HG03280 (cell line): Measurements from ENCODE around the gene C18orf63.

Source experiments
- ATAC-seq: cut with Tn5 transposase; IDR thresholded peaks from one replicate; pipeline ENCODE4 v1.9.1; 2021; ENCODE audit warnings: mild to moderate bottlenecking, moderate library complexity; ENCODE audit not compliant: unreplicated experiment

The C18orf63 gene

DNA sequence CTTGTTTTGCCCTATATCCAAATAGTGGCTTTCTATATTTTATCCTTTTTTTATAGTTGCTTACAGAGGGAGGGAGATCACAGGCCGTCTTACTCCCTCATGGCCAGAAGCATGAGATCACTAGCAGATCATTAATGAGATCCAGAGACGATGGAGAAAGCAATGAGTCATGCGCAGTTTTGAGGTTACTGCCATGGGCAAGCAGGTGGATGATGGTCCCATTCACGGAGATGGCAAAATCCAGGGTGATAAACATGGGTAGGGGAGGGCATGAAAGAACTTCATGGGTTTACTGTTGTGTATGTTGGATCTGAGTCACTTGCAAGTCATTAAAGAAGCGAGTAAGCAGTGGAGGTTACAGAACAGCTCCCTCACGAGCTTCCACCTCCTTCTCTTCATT is 60.4 kb downstream of the C18orf63 start:
- no peak for ATAC-seq

DNA sequence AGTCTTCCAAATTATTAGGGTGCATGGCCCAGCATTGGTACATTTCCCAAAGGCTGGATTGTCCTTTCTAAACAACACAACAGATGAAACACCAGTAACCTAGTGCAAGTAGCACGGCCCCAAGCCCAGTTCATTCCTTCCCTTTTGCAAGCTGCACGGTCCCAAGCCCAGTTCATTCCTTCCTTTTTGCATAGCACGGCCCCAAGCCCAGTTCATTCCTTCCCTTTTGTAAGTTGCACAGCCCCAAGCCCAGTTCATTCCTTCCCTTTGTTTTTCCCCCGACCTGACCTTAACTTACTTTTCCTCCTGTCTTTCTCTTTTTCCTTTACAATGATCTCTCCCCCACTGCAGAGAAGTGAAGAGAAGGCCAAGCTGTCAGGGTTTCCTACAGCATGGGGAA is 60.9 kb downstream of the C18orf63 start:
- ATAC-seq, result no peak

DNA sequence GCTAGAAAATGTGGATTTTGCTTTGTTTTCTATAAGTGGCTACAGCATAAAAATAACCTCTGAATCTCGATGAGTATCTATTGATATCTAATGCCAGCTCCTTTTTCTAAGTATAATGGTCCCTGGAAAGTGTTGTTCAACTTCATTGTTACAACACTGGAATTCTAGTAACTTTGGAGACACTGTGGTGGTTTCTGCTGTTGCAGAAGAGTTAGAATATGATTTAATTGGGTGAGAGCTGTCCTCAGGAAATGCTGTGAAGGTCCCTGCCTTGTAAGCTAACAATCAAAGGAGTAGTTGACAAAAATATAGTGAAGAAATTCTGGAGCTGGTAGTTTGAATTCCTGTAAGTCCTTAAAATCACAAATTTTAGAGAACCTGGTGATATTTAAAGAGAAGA is 62.1 kb downstream of the C18orf63 start:
- peak; percentile 16 for ATAC-seq

DNA sequence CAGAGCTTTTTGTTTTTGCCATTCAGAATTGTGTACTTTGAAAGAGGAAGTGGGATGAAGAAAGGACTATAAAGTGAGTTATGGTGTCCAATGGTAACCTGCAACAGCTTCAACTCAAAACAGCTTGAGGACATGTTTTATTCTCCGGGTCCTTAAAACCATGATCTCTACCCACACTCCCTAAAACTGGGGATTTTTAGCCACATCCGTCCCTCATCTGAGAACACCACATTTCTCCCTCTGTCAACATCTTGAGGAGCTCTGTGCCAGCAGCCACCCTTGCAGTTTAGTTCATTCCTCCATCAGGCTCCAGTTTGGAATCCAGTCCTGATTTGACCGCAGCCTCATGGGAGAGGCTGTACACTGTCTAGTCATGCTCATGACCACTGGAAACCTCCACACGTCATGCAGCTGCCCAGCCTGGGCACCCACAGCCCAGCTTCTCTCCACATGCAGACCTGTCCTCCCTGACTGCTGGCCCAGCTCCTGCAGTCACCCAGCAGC is 62.6 kb downstream of the C18orf63 start:
- peak; percentile 54 for ATAC-seq

DNA sequence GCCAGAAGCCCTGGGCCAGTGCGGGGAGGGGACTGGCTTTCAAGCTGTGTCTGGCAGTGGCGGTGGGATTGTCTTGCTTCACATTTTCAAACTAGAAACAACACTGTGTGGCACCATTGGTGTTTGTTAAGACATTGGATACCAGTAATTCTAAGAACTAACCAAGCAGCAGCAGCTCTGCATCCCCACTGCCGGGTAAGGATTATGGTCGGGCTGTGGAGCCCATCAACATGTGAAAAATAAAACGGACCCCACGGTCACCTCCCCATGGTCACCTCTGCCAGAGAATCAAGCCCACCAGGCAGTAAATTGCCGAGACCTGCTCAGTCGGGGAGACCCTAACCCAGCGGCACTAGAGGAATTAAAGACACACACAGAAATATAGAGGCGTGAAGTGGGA is 65.3 kb downstream of the C18orf63 start:
- no peak for ATAC-seq

DNA sequence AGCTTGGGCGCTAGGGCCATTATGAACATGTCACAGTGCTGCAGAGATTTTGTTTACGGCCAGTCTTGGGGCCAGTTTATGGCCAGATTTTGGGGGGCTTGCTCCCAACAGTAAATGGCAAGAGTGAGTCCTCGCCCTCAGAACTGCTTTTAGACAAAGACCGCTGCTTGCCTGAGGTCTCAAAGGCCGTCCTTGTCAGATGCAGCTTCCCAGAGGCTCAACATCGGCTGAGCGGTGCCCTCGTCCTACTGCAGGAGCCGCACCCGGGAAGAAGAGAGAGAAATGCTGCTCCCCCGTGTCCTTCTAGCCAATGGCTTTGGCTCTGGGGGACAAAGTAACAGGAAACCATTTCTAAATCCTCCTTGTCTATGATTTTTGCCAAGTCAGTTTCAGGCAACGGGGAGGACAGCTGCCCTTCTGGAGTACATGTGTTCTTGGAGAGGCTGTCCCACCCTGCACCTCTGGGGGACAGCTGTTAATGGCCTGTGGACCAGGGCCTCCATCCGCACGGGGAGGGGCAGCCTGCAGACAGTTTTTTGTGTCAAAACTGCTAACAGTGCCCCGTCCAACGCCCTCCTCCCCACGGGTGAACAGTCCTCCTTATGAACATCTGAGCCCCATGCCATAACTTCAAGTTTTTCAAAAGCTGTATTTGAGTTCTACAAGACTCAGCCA is 66.1 kb downstream of the C18orf63 start:
- no peak for ATAC-seq

DNA sequence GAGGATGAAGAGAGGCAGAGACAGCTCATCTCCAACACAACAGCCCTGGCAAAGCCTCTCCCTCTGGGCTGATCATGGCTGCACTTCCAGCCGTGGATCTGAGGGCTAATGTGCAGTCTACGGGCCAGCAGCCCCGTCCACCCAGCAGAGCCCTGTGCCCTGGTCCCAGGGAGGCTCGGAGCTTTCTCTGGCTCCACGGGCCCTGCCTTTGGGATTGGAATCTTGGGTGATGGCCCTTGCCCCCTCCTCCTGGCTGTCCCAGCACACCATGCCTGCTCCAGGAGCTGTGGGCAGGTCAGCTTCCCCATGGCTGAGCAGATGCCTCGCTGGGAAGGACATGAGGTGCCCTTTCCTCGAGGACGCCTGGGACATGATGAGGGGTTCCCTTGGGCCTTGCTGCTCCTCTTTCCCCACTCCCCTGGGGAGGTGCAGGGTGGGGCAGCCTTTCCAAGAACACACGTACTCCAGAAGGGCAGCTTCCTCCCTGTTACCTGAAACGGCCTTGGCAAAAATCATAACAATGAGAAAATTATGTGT is 66.9 kb downstream of the C18orf63 start:
- no peak for ATAC-seq

DNA sequence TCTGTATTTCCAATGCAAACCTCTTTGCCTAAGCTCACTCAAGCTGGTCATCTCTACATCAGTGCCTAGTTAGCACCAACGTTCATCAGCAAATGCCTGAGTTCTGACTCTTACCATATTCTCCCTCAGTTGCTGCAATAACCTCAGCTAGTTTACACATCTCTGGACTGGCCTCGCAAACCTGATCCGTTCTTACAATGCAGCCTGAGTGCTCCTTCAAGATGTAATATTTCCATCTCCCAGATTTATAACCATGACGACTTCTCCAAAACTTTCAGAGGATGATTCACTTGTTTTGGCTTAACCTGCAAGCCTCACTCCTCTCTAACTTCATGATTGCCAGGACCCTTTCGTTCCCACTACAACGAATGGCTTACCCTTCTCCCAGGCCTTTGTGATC is 71.7 kb downstream of the C18orf63 start:
- ATAC-seq, result no peak

DNA sequence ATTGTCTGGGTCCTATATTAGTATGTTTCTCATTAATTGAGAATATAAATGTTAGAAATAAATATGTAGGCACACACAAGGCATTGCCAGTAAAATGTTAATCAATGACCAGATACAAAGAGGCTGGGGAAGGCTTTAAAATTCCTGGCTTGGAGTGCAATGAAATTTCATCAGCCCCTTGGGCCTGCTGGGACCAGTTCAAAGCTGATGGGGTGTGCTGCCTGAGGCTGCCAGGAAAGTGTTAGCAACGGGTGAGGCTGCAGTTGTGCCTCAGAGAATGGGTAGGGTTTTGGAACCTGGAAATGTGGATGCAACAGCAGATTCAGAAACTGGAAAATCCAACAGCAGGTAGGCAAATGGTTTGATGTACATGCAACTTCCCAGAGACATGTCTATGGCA is 72.6 kb downstream of the C18orf63 start:
- ATAC-seq, result no peak

DNA sequence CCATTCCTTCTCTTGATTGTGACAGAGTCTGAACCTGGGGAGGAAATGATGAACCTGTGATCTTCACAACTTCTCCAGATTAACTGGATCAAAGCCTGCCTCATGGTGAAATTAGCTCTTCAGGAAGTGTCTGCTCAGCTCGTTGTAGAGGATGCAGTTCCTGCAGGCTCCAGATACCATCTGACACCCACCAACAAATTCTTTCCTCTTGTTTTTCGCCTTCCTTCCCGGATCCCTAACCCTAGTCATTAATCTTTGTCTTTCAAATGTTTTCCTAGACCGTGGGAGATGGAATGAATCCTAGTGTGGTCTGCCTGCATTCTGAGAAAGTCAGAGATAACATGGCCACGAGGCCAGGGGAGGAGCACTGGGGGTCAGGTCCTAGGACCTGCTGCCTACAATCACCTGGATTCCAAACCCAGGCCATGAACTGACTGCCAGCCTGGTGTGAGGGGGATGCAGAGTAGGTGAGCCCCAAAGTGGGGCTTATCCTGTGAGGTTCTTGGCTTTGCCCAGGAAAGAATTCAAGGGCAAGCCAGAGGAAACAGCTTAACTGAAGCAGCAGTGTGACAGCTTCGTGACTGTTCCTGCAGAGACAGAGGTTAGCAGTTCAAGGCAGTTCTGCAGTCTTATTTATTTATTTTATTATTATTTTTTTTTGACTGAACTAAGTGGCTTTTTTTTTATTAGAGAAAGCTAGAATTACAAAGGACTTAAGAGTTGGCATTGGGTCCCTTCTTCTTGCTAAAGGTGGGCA is 73.7 kb downstream of the C18orf63 start:
- no peak for ATAC-seq

DNA sequence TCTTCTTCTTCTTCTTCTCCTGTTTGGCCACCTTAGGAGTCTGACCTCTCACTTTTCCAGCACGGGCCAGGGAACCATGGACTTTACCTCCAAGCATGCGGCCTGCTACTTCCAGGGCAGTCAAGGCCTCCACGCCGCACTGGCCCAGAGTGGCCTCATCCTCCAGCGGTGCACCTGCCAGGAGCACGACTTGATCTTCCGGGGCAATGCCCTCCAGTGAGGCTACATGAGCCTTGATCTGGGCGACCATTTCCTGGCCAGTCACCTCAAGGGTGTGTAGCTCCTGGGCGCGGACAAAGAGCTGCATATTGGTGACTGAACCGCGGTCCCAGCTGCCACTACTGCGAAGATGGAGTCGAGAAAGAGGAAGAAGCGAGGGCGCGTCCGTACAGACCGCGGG is 74.4 kb downstream of the C18orf63 start:
- no peak for ATAC-seq

DNA sequence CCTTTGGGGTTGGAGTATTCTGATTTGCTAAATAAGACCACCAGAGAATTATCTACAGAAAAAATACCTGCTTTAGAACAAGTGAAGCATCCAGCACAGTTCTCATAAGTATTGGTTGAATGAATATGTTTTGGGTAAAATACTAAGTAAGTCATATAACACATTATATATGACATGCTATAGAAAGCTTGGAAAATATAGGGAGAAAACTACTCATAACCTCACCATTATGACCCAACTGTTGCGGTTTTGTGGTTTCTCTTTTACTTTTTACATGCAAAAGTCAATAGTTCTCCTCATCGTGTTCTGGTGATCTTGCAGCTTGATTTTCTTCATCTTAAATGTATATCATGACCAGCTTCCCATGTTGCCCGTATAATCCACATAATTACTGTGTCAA is 75.3 kb downstream of the C18orf63 start:
- ATAC-seq, result no peak

DNA sequence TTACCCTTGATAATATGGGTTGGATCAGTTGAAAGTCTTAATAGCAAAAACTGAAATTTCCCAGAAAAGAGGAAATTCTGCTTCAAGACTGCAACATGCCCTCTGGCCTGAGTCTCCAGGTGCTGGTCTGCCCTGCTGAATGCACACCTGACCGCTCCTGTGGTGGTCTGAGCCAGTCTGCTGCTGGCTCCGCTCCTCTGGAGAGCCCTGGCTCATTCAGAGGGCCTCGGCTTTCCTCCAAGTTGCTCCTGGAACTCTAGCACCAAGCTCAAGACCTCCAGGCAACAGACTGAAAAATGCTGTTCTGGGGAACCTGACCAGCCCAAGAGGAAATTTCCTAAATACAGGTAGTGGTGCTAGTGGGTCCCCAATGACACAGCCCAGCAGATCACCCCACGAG is 76.7 kb downstream of the C18orf63 start:
- ATAC-seq, result no peak

DNA sequence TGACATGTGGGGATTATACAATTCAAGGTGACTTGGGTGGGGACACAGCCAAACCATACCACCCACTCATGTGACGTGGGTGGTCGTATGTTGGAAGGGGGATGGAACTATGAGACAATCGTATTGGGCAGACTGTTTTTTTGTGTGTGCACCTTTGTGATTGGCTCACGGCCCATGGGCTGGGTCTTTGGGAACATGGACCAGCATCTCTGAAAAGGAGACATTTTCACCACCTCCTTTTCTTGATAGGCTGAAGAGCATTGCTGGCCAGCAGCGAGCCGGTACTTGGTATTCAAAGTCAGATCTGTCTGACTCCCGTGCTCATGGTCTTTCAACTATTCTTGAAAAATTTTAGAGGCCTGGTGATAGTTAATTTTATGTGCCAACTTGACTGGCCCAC is 79.4 kb downstream of the C18orf63 start:
- no peak for ATAC-seq

DNA sequence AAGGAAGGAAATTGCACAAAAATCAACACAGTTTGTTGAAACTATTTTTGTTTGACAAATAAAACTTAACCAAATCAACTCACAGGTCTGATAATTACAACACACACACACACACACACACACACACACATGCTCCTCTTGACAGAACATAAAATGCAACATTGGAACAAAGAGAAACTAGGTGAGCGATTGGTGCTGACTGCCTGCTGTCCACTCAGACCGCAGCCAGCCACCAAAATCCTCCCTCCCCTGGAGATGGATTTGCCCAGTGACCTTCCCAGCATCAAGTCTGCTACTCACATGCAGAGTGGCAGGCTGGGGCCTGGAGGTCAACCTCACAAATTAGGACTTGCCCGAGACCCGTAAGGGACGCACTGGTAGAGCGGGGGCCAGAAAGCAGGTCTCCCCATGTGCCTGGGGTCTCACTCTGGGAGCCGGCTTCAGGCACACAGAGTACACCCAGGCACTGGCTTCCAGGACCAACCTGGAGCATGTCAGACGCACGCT is 80.1 kb downstream of the C18orf63 start:
- ATAC-seq, result no peak

DNA sequence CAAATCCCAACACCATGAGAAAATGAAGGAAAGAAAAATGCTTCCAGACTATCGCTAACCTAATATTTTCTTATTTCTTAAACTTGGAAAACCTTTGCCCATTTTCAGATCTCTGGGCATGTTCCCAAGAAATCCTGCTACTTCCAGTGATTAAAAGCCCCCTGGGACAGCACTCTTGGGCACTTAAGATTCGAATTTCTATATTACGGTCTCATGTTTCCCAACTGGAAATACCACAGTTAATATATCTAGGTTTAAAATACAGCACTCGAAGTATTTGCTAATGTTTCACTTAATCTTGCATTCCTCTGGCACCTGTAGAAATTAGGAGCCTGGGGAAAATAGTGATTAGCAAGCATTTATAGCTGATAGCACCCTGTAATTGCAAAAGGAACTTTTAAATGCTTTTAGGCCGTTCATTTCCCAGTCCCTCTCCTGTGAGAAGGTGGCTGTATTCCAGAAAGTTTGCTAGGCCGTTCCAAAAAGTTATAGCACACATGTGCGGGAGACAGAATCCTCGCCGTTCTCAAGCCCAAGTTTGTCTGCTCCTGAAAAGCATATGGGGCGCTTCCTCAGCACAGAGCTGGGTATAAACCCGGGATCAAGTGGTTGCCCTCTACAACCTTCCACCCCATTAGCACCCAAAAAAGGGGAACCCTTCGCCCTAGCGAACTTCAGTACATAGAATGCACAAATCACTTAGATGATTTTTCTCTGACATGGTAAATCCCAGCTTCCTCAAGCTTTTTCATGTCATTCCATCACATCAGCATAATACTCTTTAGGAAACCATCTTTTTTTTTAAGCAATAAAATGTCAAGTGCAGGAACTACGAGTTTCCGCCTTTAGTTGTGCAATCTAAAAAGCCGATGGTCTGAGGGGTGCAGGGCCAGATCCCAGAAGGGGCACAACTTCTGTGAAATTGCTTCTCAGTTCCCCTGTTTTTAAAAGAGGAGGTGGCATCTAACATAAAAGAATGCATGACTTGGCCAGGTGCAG is 80.8 kb downstream of the C18orf63 start:
- ATAC-seq, result no peak

DNA sequence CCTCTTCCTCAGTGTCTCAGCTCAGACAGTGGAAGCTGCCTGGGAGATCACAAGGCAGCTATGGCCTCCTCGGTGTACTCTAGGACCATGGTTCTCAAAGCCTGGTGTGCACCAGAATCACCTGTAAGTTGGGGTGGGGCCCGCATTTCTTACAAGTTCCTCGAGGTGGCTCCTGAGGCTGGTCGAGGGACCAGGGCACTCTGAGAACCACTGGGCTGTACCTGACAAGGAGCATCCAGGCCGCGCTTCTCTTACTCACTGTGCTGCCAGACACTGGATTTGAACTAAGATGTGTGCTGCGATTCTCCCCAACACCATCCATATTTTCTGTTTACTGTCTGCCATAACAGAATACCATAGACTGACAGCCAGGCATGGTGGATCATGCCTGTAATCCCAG is 81.9 kb downstream of the C18orf63 start:
- ATAC-seq, result no peak

DNA sequence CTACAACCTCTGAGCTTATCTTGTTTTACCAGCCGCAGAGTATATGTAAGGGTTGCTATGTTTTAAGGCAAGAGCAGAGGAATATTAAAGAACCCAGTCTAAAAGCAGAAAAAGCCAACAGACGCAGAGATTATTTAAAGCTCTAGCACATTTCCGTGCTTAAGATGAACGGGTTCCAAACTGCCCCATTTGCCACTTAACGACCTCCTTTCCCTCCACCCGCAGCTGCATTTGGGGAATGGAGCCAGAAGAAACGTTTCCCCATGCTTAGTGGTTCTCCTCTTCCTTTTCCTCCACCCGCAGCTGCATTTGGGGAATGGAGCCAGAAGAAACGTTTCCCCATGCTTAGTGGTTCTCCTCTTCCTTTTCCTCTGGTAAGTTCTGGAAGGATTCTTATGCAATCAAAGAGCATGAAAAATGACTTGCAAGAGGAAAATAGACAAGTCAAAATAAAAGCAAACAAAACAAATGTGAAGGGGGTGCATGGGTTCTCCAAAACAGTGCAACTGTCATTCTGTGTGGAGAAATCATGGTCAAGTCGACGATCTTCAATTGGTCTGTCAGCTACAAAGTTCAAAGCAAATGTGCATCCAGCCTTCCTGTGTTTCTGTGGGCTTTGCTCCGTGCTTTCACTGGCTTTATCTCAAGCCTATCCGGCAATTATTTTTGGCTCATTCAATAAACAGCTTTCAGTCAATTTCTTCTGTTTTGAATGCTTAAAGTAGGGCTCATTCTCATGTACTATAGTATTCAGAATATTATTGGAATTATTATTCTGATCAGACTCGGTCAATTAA is 83.7 kb downstream of the C18orf63 start:
- ATAC-seq, result no peak

DNA sequence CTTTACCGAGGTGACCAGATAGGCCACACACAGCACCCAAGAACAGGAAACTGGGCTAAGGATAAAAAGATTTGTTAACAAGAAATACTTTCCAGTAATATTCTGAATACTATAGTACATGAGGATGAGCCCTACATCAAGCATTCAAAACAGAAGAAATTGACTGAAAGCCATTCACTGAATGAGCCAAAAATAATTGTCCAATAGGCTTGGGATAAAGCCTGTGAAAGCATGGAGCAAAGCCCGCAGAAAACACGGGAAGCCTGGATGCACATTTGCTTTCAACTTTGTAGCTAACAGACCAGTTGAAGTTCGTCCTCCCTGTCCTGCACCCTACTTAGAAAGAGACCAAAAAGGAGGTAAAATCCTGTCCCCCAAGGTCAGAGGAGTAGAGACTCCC is 85.2 kb downstream of the C18orf63 start:
- ATAC-seq, result no peak

DNA sequence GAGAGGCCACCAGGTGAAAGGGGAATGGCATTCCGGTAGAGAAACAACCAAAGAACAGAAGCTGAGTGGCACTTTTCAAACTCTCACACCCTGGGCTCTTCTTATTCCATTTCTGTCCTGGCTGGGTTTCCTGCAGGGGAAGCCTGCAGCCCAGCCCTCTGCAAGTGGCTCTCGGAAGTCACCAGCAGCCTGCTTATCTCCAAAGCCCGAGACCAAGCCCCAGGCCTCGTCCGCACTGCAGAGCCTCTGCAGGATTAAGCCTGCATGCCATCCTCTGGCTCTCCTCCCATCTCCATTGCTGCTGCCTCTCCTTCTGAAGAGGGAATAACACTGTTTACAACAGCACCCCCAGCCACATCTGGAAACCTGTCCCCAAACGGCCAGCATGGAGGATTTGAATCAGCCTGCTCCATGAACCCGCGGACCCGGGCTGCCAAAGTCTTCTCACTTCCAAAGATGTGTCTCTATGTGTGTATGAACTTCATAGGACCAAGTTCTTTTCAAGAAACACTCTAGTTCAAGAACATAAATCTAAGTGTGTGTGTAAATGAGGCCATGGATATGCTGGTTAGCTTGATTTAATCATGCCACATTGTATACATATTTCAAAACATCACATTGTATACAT is 87.3 kb downstream of the C18orf63 start:
- no peak for ATAC-seq
